Lower leg skin (tissue), 3 donors: Measurements from ENCODE around the gene RSPH1.

ENCODE experiments used
- CTCF ChIP-seq, 3 donors: fragments of 450-650 bp; IDR thresholded peaks; one replicate each; pipeline ENCODE4 v1.5.1; 2016; ENCODE audit warnings: antibody characterized with exemption in 3 of 3, mild to moderate bottlenecking in 3 of 3, moderate library complexity in 2 of 3
- POLR2A ChIP-seq, 2 donors: fragments of 450-650 bp; IDR thresholded peaks; one replicate each; pipeline ENCODE4 v1.6.1; 2016 to 2017; ENCODE audit warnings: antibody characterized with exemption in 2 of 2, mild to moderate bottlenecking in 1 of 2, moderate library complexity in 1 of 2

GRCh38 chr21:42447732-42448131, 48.3 kb downstream of the RSPH1 start:
- TF ChIP-seq CTCF (IDR thresholded peaks at IDR 0.05) (no peak), POLR2A (IDR thresholded peaks at IDR 0.05) (no peak)
